Prostate gland (tissue), 2 donors: ENCODE data around the gene FAM107B. TPM values are rescaled to one million over a fixed set of nuclear protein-coding genes. Genes with fewer than 3 reads are reported as not detected.

ENCODE experiments used
- DNase-seq: peaks from one replicate; pipeline ENCODE4 v3.0.0-alpha.2; 2019; ENCODE audit warnings: low spot score
- H3K27ac ChIP-seq, 2 donors: fragments of 200-600 bp; sonication (generic); 2 replicates each; pipeline ENCODE4 v1.5.1; 2017 to 2019
- H3K27me3 ChIP-seq: fragments of 200-600 bp; sonication (generic); replicated peaks from 2 replicates; pipeline ENCODE4 v1.5.1; 2019; ENCODE audit not compliant: insufficient read depth
- H3K36me3 ChIP-seq, 2 donors: fragments of 200-600 bp; sonication (generic); 1 replicate in 1 of 2; 2 replicates in 1 of 2; pipeline versions ENCODE4 v1.5.1 to v1.8.1; 2017 to 2019
- H3K4me1 ChIP-seq: fragments of 200-600 bp; sonication (generic); replicated peaks from 2 replicates; pipeline ENCODE4 v1.5.1; 2019
- H3K4me3 ChIP-seq, 2 donors: fragments of 200-600 bp; sonication (generic); 2 replicates each; pipeline ENCODE4 v1.5.1; 2017 to 2019
- H3K9me3 ChIP-seq: fragments of 200-600 bp; sonication (generic); 2 replicates; pipeline ENCODE4 v1.5.1; 2017
- POLR2A ChIP-seq: fragments of 450-650 bp; IDR thresholded peaks from one replicate; pipeline ENCODE4 v1.6.1; 2016; ENCODE audit warnings: antibody characterized with exemption, mild to moderate bottlenecking
- POLR2AphosphoS5 ChIP-seq: sonication (generic); formaldehyde crosslinking; IDR thresholded peaks from one replicate; pipeline ENCODE4 v1.6.1; 2017; ENCODE audit warnings: antibody characterized with exemption
- WGBS: methylation state at CpG from one replicate; pipeline ENCODE4 v1.1.5; 2018; 5-methylcytosine and 5-hydroxymethylcytosine counted together
- intact Hi-C: fragments of 100-400 bp; cut with DNase I; formaldehyde crosslinking; loops from one replicate; pipeline ENCODE4 v1.14.2; 2022
- total RNA-seq, 2 donors: library from RNA; depleted of rRNA; stranded (reverse); fragments of >200 nt; gene quantifications; one replicate each; pipeline ENCODE4 v1.1.0, GENCODE V29; 2016
- TF ChIP-seq, protein P1 (sequence below), 4 experiments: fragments of 200-600 bp in 2 of 4; fragments of 450-650 bp in 2 of 4; sonication (generic) in 2 of 4; IDR thresholded peaks; 1 replicate in 3 of 4; 2 replicates in 1 of 4; pipeline ENCODE4 v1.5.1; 2016 to 2019; ENCODE audit warnings: antibody characterized with exemption in 4 of 4, mild to moderate bottlenecking in 2 of 4, moderate library complexity in 2 of 4

Gene FAM107B
- total RNA-seq, 2 donors from 2014 or later: 32.9 to 63.9 TPM

DNA sequence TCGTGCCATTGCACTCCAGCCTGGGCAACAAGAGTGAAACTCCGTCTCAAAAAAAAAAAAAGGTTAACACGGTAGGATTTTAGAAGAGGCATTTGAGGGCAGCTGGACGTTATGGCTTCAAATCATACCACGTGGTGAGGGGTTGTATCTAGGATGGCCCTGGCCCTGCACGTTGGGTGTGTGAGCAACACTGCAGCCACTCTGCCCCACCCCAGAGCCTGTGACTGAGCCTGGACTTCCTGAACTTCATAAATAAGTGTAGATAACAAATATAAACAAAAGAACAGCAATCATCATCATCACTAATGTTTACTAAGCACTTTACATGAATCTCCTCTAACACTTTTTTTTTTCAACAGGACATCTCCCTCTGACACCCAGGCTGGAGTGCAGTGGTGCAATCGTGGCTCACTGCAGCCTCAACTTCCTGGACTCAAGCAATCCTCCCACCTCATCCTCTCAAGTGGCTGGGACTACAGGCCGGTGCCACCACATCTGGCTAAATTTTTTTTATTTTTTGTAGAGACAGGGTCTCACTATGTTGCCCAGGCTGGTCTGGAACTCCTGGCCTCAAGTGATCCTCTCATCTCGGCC is 274.4 kb downstream of the FAM107B start:
- no peak for TF ChIP-seq POLR2AphosphoS5
- TF ChIP-seq, protein P1, sequence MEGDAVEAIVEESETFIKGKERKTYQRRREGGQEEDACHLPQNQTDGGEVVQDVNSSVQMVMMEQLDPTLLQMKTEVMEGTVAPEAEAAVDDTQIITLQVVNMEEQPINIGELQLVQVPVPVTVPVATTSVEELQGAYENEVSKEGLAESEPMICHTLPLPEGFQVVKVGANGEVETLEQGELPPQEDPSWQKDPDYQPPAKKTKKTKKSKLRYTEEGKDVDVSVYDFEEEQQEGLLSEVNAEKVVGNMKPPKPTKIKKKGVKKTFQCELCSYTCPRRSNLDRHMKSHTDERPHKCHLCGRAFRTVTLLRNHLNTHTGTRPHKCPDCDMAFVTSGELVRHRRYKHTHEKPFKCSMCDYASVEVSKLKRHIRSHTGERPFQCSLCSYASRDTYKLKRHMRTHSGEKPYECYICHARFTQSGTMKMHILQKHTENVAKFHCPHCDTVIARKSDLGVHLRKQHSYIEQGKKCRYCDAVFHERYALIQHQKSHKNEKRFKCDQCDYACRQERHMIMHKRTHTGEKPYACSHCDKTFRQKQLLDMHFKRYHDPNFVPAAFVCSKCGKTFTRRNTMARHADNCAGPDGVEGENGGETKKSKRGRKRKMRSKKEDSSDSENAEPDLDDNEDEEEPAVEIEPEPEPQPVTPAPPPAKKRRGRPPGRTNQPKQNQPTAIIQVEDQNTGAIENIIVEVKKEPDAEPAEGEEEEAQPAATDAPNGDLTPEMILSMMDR (IDR thresholded peaks at IDR 0.05): no peak
- TF ChIP-seq POLR2A: no peak
- H3K4me1 ChIP-seq: no peaks in the 10 kb centered on the region
- intact Hi-C loops: no loop called here
- no peak overlapping the region for H3K27ac ChIP-seq
- H3K36me3 ChIP-seq: no peaks in the 10 kb centered on the region
- no peaks in the 10 kb centered on the region for H3K9me3 ChIP-seq
- H3K27me3 ChIP-seq: no peaks in the 10 kb centered on the region
- no peak for DNase-seq
- no peak overlapping the region for H3K4me3 ChIP-seq
- 72% methylated on average over 9 of the region's 9 CpGs for WGBS

DNA sequence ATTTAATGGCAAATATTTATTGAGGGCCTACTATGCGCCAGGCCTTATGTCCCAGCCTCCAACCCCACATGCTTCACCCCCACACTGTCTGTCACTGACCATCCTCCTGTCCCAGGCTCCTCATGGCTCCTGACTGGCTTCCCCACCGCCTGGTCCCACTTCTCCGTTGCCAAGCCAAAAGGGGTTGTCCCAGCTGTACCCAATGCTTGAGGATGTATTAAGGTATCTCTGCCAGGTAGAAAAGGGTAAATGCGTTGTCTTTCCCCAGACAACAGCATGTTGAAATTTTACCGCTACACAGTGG is 275.1 kb downstream of the FAM107B start:
- H3K27me3 ChIP-seq: no peaks in the 10 kb centered on the region
- H3K27ac ChIP-seq: no peak overlapping the region
- no peaks in the 10 kb centered on the region for H3K9me3 ChIP-seq
- no peak for DNase-seq
- no peaks in the 10 kb centered on the region for H3K4me1 ChIP-seq
- intact Hi-C loops: loop anchor here (2.0 to 10.0 kb wide), 3 partner anchors 43 to 605 kb away; no protein-coding TSS in a partner anchor
- no peaks in the 10 kb centered on the region for H3K36me3 ChIP-seq
- WGBS: 86% methylated on average over 5 of the region's 5 CpGs
- TF ChIP-seq POLR2A (no peak), POLR2AphosphoS5 (no peak)
- TF ChIP-seq, protein P1 (IDR thresholded peaks at IDR 0.05): no peak
- no peak overlapping the region for H3K4me3 ChIP-seq

DNA sequence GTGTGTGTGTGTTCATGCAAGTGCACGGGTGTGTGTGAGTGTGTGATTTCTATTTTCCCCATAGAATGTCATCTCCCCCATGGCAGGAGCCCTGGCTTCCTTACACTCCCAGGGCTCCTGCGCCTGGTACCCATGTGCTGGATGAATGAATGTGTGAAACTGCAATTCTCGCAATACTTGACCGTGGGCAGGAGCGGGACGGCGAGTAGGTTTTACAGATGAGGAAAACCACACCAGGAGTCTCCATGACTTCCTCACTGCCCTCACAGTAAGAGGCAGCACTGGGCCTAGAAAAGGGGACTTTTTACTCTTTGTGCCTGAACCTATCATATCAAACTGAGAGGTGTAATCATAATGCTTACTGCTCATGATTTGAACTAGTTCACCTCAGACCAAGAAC is 276.4 kb downstream of the FAM107B start:
- Histone ChIP-seq H3K36me3 (no peaks in the 10 kb centered on the region), H3K4me1 (no peaks in the 10 kb centered on the region), H3K4me3 (no peak overlapping the region), H3K27ac (no peak overlapping the region), H3K9me3 (no peaks in the 10 kb centered on the region), H3K27me3 (no peaks in the 10 kb centered on the region)
- no peak for TF ChIP-seq POLR2A
- no peak for TF ChIP-seq POLR2AphosphoS5
- WGBS: 89% methylated on average over 7 of the region's 7 CpGs
- no peak for DNase-seq
- intact Hi-C loops: loop anchor here (2.0 to 10.0 kb wide), 3 partner anchors 44 to 606 kb away; no protein-coding TSS in a partner anchor

DNA sequence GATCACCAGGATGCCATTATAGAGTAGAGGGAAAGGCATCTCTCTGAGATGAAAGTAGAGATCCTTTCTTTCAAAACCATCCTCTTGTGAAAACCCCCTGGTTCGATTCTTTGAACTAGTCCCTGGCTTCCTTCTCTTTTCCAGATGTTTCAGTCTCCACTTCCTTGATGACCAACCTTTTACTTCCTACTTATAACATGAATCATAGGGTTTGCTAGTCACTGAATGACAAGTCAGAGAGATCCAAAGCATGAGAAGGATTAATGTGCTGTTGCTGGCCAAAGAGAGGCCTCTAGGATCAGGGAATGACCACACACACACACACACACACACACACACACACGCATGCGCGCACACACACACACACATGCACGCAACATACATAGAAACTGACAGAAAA is 282.9 kb downstream of the FAM107B start:
- TF ChIP-seq, protein P1 (IDR thresholded peaks at IDR 0.05): no peak
- WGBS: 97% methylated on average over 5 of the region's 5 CpGs
- Histone ChIP-seq H3K27me3 (no peaks in the 10 kb centered on the region), H3K4me3 (no peak overlapping the region), H3K27ac (no peak overlapping the region), H3K4me1 (no peaks in the 10 kb centered on the region), H3K36me3 (no peaks in the 10 kb centered on the region), H3K9me3 (no peaks in the 10 kb centered on the region)
- DNase-seq: no peak
- intact Hi-C loops: loop anchor here (10.0 kb wide), 1 partner anchor 613 kb away; no protein-coding TSS in a partner anchor

DNA sequence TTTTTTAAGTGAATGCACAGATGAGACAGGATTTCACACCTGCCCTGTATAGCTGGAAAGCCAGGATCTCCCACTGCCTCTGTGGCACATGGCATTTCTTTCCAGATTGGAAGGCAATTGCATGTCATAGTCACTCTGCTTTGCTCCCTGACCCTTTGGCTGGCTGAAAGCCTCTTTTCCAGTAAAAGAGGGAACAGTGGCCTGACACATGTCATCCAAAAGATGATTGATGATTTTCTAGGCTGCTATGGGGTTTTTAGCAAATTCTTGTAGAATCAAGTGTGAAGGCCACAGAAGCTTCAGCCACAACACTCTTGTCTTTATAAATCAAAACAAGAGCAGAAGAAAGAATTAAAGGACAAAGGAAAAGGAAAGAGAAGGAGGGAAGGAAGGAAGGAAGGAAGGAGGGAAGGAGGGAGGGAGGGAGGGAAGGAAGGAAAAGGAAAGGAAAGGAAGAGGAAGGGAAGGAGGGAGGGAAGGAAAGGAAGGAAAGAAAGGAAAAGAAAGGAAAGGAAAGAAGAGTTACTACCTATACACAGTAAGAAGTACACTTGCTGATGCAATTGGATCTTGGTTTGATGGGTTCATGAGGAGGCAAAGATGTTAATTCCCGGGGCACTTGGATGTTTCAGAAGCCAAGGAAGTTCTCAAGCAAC is 285.0 kb downstream of the FAM107B start:
- TF ChIP-seq, protein P1 (IDR thresholded peaks at IDR 0.05): no peak
- TF ChIP-seq POLR2AphosphoS5 (no peak), POLR2A (no peak)
- H3K27me3 ChIP-seq: no peaks in the 10 kb centered on the region
- intact Hi-C loops: loop anchor here (10.0 kb wide), 1 partner anchor 615 kb away; no protein-coding TSS in a partner anchor
- no peaks in the 10 kb centered on the region for H3K9me3 ChIP-seq
- H3K36me3 ChIP-seq: no peaks in the 10 kb centered on the region
- no peak for DNase-seq
- no peak overlapping the region for H3K27ac ChIP-seq
- H3K4me1 ChIP-seq: no peaks in the 10 kb centered on the region
- WGBS: 70% methylated on average over 1 of the region's 1 CpG
- H3K4me3 ChIP-seq: no peak overlapping the region
